ENCODE results near the gene CD83.

GRCh38 chr6:14118091-14118439 lies 493 bp downstream of the CD83 start:
- no peak for TF ChIP-seq CTCF (IDR thresholded peaks at IDR 0.05)
- no peak for TF ChIP-seq POLR2A (IDR thresholded peaks at IDR 0.05)
